ENCODE results near the gene CFAP61.

GRCh38 chr20:20019123-20019522 is 33.2 kb upstream of the CFAP61 start:
- TF ChIP-seq CTCF (IDR thresholded peaks at IDR 0.05) (no peak), POLR2A (IDR thresholded peaks at IDR 0.05) (no peak)

Measured in suprapubic skin (tissue), 3 donors.